HepG2 (cell line): ENCODE results near the gene TMEM39B.
"Not testable (repeated sequence)": the region's sequence is repeated elsewhere in the genome, so short reads cannot be mapped to it uniquely, and the experiment has no call there.

ENCODE experiments used
- HMGXB3 ChIP-seq: sonication (generic); formaldehyde crosslinking; IDR thresholded peaks from 2 replicates; pipeline ENCODE4 v1.4.0; 2020; ENCODE audit warnings: missing genetic modification reagents, borderline replicate concordance
- MLX ChIP-seq: IDR thresholded peaks from 2 replicates; pipeline ENCODE4 v1.6.1; 2016
- RAD21 ChIP-seq: fragments of 450-650 bp; formaldehyde crosslinking; IDR thresholded peaks from 2 replicates; pipeline ENCODE4 v1.5.0; 2020; ENCODE audit warnings: mild to moderate bottlenecking
- REXO4 ChIP-seq: sonication (generic); formaldehyde crosslinking; IDR thresholded peaks from 2 replicates; pipeline ENCODE4 v1.8.0; 2022; ENCODE audit warnings: missing genetic modification reagents, mild to moderate bottlenecking, borderline replicate concordance
- SIN3B ChIP-seq: fragments of 150-350 bp; IDR thresholded peaks from 2 replicates; pipeline ENCODE4 v1.6.1; 2014; ENCODE audit warnings: low read length
- ZNF274 ChIP-seq: sonication (generic); formaldehyde crosslinking; IDR thresholded peaks from 2 replicates; pipeline ENCODE4 v1.5.1; 2020; ENCODE audit warnings: mild to moderate bottlenecking, missing genetic modification reagents
- ZSCAN30 ChIP-seq: sonication (generic); formaldehyde crosslinking; IDR thresholded peaks from 2 replicates; pipeline ENCODE4 v1.5.0; 2020; ENCODE audit warnings: mild to moderate bottlenecking, missing genetic modification reagents

GRCh38 chr1:32113436-32113835 is 40.7 kb downstream of the TMEM39B start:
- not testable (repeated sequence) for TF ChIP-seq ZSCAN30 (CRISPR knock-in tag); REXO4 (CRISPR knock-in tag); HMGXB3 (CRISPR knock-in tag); RAD21 (CRISPR knock-in tag); SIN3B; ZNF274 (CRISPR knock-in tag); MLX (CRISPR knock-in tag)
